PC-3 (cell line): ENCODE measurements around the gene URB1. TPM values are rescaled to one million over a fixed set of nuclear protein-coding genes. Genes with fewer than 3 reads are reported as not detected.

Experiments used
- ATAC-seq: fragments of 200-7000 bp; cut with Tn5 transposase; 2 replicates; pipeline ENCODE4 v1.9.1; 2020; ENCODE audit warnings: mild to moderate bottlenecking, moderate library complexity
- BruUV-seq: library from RNA; stranded (reverse); fragments of 400-500 nt; replicated peaks from 2 replicates; lab custom pipeline; 2021; lab: Mats Ljungman, UMichigan
- CTCF ChIA-PET: fragments of 300-600 bp; sonication (Branson Sonifier 250); formaldehyde crosslinking; loops from one replicate; lab custom pipeline; 2022; ENCODE audit warnings: antibody characterized with exemption; lab: Charles Lee
- POLR2A ChIA-PET: fragments of 300-600 bp; sonication (Branson Sonifier 250); formaldehyde crosslinking; loops from one replicate; lab custom pipeline; 2022; ENCODE audit warnings: antibody characterized with exemption; ENCODE audit not compliant: unreplicated experiment; lab: Charles Lee
- DNase-seq: peaks from one replicate; pipeline ENCODE4 v3.0.0-alpha.2; 2015
- H2AFZ ChIP-seq: fragments of 300-600 bp; sonication (generic); 2 replicates; pipeline ENCODE4 v1.6.0; 2016; ENCODE audit warnings: antibody characterized with exemption, low read length
- H3F3A ChIP-seq: fragments of 300-600 bp; sonication (generic); one replicate; pipeline ENCODE4 v1.6.0; 2017; ENCODE audit warnings: antibody characterized with exemption, low read length, control low read depth, mild to moderate bottlenecking; ENCODE audit not compliant: unreplicated experiment
- H3K27ac ChIP-seq: fragments of 300-600 bp; sonication (generic); 2 replicates; pipeline ENCODE4 v1.5.1; 2016; ENCODE audit warnings: mild to moderate bottlenecking, low read length
- H3K27me3 ChIP-seq: fragments of 300-600 bp; sonication (generic); 2 replicates; pipeline ENCODE4 v1.6.1; 2016; ENCODE audit warnings: low read length, mixed read lengths
- H3K36me3 ChIP-seq: fragments of 300-600 bp; sonication (generic); 2 replicates; pipeline ENCODE4 v1.6.1; 2016; ENCODE audit warnings: low read depth, mixed run types, low read length, mixed read lengths
- H3K4me1 ChIP-seq: fragments of 300-600 bp; sonication (generic); 2 replicates; pipeline ENCODE4 v1.5.1; 2016; ENCODE audit warnings: low read length; ENCODE audit not compliant: insufficient read depth
- H3K4me2 ChIP-seq: fragments of 300-600 bp; sonication (generic); 2 replicates; pipeline ENCODE4 v1.6.0; 2016; ENCODE audit warnings: low read length
- H3K4me3 ChIP-seq: fragments of 300-600 bp; sonication (generic); 2 replicates; pipeline ENCODE4 v1.5.1; 2016; ENCODE audit warnings: mild to moderate bottlenecking, low read length, mixed read lengths
- H3K79me2 ChIP-seq: fragments of 300-600 bp; sonication (generic); 2 replicates; pipeline ENCODE4 v1.6.1; 2017; ENCODE audit warnings: low read length, mixed read lengths
- H3K9ac ChIP-seq: fragments of 300-600 bp; sonication (generic); 2 replicates; pipeline ENCODE4 v1.6.0; 2016; ENCODE audit warnings: mild to moderate bottlenecking, low read length
- H3K9me2 ChIP-seq: fragments of 300-600 bp; sonication (generic); replicated peaks from 2 replicates; pipeline ENCODE4 v1.6.1; 2016; ENCODE audit warnings: mixed run types, low read length, mixed read lengths
- H3K9me3 ChIP-seq: fragments of 300-600 bp; sonication (generic); 2 replicates; pipeline ENCODE4 v1.6.1; 2016; ENCODE audit warnings: low read length, mixed read lengths
- H4K20me1 ChIP-seq: fragments of 300-600 bp; sonication (generic); 2 replicates; pipeline ENCODE4 v1.6.1; 2016; ENCODE audit warnings: low read length, mixed read lengths
- EZH2 ChIP-seq: fragments of 300-600 bp; sonication (generic); IDR thresholded peaks from one replicate; pipeline ENCODE4 v1.6.1; 2017; ENCODE audit warnings: antibody characterized with exemption, mild to moderate bottlenecking, low read length; ENCODE audit not compliant: unreplicated experiment
- EZH2phosphoT487 ChIP-seq: fragments of 300-600 bp; sonication (generic); IDR thresholded peaks from 2 replicates; pipeline ENCODE4 v1.6.1; 2018; ENCODE audit warnings: mild to moderate bottlenecking, antibody characterized with exemption, low read length, borderline replicate concordance
- intact Hi-C: fragments of 100-400 bp; cut with micrococcal nuclease; formaldehyde crosslinking; loops from 2 replicates; pipeline ENCODE4 v1.9.0; 2023
- total RNA-seq: library from RNA; depleted of rRNA; stranded (reverse); fragments of >200 nt; gene quantifications from 2 replicates; pipeline ENCODE4 v1.2.3, GENCODE V29; 2014
- TF ChIP-seq, protein P1 (sequence below): fragments of 300-600 bp; sonication (generic); conservative IDR thresholded peaks from 2 replicates; pipeline ENCODE4 v1.5.1; 2017; ENCODE audit warnings: antibody characterized with exemption, low read depth, mild to moderate bottlenecking, low read length

Gene URB1
- total RNA-seq, 1 experiment from 2014 or later: 27.8 TPM

DNA sequence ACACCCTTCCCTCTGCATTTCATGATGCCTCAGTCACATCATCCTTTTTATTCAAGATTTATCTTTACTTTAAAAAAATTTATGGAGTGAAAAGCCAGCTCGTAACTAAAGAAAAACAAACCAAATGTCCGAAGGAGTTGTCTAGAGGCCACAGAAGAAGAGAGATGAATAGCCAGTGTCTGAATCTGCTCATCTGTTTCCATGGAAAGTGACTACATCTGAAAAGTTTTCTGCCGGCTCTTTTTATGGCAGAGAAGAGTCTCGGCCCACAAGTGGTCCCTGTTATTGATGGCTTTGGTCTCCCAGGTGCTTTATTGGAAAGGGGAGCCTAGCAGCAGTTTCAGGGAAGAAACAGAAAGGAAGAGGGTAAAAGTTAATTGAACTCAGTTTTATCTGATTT is 25.3 kb upstream of the URB1 start:
- DNase-seq (no peak), ATAC-seq (no peak)
- Histone ChIP-seq H3K9me3 (no peaks in the 10 kb centered on the region), H3K4me3 (no peak overlapping the region), H3K79me2 (peaks cover 50% of the 10 kb centered on the region), H3K4me2 (no peak overlapping the region), H3K27me3 (no peaks in the 10 kb centered on the region), H4K20me1 (no peaks in the 10 kb centered on the region), H3K9me2 (no peaks in the 10 kb centered on the region), H3F3A (peaks cover 10% of the 10 kb centered on the region), H3K4me1 (peaks cover 26% of the 10 kb centered on the region), H3K36me3 (no peaks in the 10 kb centered on the region), H3K27ac (no peak overlapping the region), H3K9ac (no peak overlapping the region), H2AFZ (no peak overlapping the region)
- POLR2A ChIA-PET: no interaction called here
- TF ChIP-seq EZH2phosphoT487: no peak
- TF ChIP-seq EZH2: no peak
- TF ChIP-seq, protein P1, sequence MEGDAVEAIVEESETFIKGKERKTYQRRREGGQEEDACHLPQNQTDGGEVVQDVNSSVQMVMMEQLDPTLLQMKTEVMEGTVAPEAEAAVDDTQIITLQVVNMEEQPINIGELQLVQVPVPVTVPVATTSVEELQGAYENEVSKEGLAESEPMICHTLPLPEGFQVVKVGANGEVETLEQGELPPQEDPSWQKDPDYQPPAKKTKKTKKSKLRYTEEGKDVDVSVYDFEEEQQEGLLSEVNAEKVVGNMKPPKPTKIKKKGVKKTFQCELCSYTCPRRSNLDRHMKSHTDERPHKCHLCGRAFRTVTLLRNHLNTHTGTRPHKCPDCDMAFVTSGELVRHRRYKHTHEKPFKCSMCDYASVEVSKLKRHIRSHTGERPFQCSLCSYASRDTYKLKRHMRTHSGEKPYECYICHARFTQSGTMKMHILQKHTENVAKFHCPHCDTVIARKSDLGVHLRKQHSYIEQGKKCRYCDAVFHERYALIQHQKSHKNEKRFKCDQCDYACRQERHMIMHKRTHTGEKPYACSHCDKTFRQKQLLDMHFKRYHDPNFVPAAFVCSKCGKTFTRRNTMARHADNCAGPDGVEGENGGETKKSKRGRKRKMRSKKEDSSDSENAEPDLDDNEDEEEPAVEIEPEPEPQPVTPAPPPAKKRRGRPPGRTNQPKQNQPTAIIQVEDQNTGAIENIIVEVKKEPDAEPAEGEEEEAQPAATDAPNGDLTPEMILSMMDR: no peak
- intact Hi-C loops: loop anchor here (10.0 kb wide), 1 partner anchor 357 kb away; the partner anchor contains the start of gene PAXBP1
- no TSS peak for BruUV-seq
- CTCF ChIA-PET: no interaction called here

DNA sequence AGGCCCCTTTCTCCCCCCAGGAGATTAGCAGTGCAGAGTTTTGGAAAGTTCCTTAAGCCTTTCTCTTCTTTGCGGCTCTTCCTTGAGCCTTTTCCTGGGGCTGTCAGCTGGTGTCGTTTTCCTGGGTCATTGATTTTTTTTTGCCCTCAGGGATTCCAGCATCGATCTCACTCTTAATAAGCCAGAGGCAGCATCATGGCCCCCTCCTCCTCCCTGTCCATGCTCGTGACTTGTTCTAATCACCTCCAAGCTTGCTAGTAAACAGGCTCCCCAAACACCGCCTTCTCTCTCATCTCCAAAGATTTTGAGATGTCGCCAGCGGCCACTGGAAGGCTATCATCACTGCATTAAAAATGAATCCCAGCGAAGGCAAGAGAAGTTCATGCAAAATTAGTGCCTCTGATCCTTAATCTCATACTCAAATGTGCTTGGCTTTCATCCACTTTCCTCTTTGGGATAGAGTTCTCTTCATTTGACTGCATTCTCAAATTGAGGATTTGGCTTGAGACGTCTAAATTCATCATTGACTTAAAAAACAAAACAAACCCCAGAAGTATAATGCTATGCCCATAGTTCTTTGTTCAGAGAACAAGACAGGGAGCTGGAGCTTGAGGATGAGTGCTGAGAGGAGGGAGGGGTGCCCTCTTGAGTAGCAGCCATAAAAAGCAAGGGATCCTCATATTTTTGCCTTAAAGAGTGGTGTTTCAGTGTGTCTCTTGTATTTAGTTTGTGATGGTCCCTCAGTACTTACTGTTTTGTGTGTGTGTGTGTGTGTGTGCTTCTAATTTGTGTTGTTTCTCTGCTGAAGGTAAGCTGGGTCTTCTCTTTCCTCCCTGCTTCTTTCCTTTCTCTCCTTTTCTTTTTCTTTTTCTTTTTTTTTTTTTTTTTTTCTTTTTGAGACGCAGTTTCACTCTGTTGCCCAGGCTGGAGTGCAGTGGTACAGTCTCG is 22.9 kb upstream of the URB1 start:
- Histone ChIP-seq H3K4me2 (no peak overlapping the region), H3K4me3 (no peak overlapping the region), H3F3A (peaks cover 7% of the 10 kb centered on the region), H4K20me1 (no peaks in the 10 kb centered on the region), H3K27ac (no peak overlapping the region), H3K79me2 (peaks cover 55% of the 10 kb centered on the region), H3K4me1 (peaks cover 28% of the 10 kb centered on the region), H3K27me3 (no peaks in the 10 kb centered on the region), H3K9ac (no peak overlapping the region), H2AFZ (no peak overlapping the region), H3K9me2 (no peaks in the 10 kb centered on the region), H3K36me3 (no peaks in the 10 kb centered on the region), H3K9me3 (no peaks in the 10 kb centered on the region)
- ATAC-seq (no peak), DNase-seq (no peak)
- ChIA-PET CTCF (interaction anchor here (0.8 to 2.2 kb wide), 2 partner anchors 60 to 185 kb away, joined by 4 to 24 read pairs; no protein-coding TSS in a partner anchor), POLR2A (interaction anchor here (0.7 kb wide), 2 partner anchors 48 to 173 kb away, joined by 5 to 6 read pairs; no protein-coding TSS in a partner anchor)
- no peak for TF ChIP-seq EZH2
- TF ChIP-seq, protein P1: no peak
- no peak for TF ChIP-seq EZH2phosphoT487
- no TSS peak for BruUV-seq
- intact Hi-C loops: loop anchor here (2.0 to 10.0 kb wide), 2 partner anchors 83 to 359 kb away; partner anchors contain the start of gene PAXBP1
